ENCODE measurements around the gene NAT10.

The NAT10 gene

GRCh38 chr11:34111722-34112270, 6.4 kb downstream of the NAT10 start:
- no peak for FAIRE-seq

DNA sequence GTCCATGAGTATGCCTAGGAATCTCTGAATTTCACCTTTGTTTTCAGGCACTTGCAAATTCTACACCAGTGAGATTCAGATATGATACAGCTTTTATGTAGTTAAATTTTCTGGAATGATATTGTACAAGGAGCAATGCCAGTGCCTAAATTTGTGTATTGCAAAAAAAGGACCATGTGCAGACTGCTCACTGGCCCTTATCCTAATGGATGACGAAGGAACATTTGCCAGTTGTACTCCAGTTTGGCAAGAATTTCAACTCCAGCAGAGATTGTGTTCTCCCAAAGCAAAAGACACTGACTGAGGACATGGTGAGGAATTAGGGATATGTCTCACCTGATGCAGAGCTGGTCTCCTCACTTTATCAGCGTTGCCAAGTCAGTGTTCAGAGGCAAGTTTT, 8.6 kb downstream of the NAT10 start:
- no peak for FAIRE-seq

GRCh38 chr11:34114471-34114870, 9.0 kb downstream of the NAT10 start:
- no peak for FAIRE-seq

- FAIRE-seq, result no peak
Observed at GRCh38 chr11:34120651-34121050, 15.2 kb downstream of the NAT10 start.

- FAIRE-seq, result no peak
Observed at GRCh38 chr11:34124885-34125668, 19.6 kb downstream of the NAT10 start.

- no peak for FAIRE-seq
Observed at GRCh38 chr11:34126959-34127848, 21.8 kb downstream of the NAT10 start.

DNA sequence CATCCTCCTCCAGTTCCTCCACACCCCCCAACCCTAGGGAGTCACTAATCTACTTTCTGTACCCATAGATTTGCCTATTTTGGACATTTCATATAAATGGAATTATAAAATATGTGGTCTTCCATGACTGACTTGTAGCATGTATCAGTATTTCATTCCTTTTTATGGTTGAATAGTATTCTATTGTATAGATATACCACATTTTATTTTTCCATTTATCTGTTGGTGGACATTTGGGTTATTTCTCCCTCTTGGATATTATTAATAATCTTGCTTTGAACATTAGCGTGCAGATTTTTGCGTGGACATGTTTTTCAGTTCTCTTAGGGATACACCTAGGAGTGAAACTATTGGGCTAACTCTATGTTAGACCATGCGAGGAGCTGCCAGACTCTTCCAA, 23.4 kb downstream of the NAT10 start:
- no peak for FAIRE-seq

DNA sequence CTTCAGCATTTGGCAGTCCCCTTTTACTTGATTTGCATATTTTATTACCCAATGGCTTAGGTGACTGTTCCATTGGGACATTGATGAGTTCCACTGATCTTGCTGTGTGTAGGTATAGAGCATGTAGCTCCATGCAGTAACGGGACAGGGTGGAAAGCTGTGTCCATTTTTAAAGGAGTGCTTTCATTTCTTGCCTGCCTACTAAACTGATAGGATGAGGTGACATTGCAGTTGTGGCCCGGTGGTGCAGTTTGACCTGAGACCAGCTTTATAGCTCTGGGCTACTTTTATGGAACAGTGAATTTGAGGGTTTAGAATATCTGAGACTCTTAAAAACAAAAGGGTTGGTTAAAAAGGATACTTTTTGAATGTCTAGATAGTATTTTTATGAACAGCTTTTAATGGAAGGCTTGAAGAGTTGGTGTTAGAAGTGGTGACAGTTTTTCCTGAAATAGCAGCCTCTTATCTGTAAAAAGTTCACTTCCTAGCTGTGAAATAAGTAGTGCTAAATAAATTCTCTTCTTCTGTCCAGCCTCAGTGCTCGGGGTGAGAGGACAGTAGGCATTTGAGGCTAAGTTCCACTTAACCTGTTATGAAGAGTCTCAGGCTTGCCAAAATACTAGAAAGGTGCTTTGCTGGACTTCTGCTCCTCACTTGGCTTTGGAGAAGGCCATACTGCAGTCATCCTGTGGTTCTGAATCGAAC, 27.0 kb downstream of the NAT10 start:
- no peak for FAIRE-seq

DNA sequence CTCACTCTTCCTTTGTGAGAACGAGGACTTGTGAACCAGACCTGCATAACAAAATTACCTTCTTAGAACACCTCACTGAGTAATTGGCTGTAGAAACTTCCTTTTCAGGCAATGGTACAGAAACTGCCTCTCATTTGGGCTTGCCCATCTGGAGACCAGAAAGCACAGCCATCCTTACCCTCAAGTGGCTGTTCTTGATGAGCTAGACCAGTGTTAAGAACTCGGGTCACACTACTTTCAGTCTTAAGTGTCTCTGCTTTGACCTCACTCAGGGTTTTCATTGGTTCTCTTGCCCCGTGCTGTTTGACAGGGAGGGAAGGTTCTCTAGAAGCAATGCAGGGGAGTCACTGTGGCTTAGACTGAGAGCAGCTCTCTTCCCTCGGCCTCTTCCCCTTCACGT, 29.3 kb downstream of the NAT10 start:
- no peak for FAIRE-seq

DNA sequence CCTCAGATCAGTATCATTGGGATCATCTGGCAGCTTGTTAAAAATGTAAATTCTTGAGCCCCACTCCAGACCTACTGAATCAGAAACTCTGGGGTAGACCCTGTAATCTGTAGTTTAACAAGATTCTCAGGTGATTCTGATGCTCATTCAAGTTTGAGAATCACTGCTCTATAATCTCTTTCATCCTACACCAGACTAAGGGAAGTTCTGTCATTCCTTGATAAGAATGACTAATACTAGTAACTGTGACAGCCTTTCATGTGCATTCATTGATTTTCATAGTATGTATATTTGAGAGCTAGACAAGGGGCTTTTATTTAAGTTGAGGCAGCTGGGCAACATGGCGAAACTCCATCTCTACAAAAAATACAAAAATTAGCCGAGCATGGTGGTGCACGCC, 30.0 kb downstream of the NAT10 start:
- FAIRE-seq, result no peak

DNA sequence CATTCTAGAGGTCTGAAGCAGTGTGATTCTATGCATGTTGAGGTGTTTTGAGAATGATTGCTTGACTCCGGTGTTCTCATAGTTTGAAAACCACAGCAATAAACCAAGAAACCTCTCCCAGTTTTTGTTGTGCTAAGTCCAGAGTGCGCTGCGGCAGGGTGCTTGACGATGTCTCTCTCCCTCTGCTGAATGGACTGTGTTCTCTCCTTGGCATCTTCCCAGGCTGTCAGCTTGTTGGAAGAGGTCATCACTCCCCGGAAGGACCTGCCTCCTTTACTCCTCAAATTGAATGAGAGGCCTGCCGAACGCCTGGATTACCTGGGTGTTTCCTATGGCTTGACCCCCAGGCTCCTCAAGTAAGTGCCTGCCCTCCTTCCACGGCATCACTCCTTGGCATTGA, 31.0 kb downstream of the NAT10 start:
- no peak for FAIRE-seq

- no peak for FAIRE-seq
Observed at GRCh38 chr11:34139346-34139745, 33.9 kb downstream of the NAT10 start.

- no peak for FAIRE-seq
Observed at GRCh38 chr11:34140149-34140548, 34.7 kb downstream of the NAT10 start.

DNA sequence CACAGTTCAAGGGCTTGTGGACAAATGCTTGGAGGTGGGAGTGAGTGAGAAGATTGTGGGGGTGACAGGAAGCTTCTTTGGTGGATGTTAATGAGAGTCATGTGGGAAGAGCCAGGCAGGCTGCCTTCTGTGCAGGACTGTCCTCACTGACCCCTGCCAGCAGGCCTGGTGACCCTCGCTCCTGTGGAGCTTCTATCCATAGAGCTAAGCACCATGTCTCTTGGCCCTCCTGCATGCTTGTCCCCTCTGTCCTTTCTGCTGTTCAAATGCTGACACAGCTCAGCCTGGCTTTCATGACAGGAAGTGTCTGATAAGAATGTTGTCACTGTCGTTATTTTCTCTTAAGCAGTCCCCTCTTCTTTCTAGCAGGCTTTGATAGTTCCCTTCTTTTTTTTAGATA, 37.6 kb downstream of the NAT10 start:
- FAIRE-seq, result no peak

GRCh38 chr11:34145073-34145472, 39.6 kb downstream of the NAT10 start:
- FAIRE-seq, result no peak

DNA sequence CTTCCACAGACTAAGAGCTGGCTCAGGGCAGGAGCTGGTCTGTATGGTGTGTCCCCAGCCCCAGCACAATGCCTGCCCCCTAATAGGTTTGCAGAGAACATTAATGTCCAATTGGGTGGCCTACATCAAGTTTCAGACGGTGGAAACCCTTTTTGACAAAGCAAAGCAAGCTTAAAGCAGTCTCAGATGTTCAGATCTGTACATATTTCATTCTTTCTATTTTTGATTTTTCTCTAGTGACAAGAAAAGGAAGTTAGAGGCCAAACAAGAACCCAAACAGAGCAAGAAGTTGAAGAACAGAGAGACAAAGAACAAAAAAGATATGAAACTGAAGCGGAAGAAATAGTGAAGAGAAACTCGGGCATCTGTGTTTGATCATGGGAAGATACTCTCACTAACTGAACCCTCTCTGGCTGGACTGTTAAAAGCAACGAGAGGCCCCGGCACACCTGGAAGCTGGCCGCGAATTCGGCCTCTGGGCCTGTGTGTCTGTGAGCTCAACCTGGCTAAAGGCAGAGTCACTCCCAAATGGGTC, 40.5 kb downstream of the NAT10 start:
- no peak for FAIRE-seq

DNA sequence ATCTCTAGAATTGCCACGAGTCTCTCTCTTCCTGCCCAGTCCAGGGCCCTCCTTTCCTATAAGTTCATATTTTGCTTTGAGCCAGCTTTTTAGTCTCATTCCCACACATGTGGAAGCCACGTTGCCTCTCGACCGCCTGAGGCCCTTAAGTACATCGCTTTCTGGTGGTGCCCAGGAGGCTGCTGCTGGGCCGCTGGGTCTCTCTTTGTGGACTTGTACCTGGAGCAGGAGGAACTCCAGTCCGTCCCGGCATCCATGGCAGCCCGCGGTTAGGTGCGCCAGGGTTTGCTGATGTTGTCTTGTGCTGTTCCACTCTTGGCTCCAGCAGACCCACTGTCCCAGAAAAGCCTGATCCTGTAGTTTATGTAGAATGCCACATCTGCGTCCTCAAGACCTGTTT, 41.0 kb downstream of the NAT10 start:
- no peak for FAIRE-seq

- no peak for FAIRE-seq
Observed at GRCh38 chr11:34146866-34147265, 41.4 kb downstream of the NAT10 start.

- FAIRE-seq, result no peak
Observed at GRCh38 chr11:34147581-34147980, 42.2 kb downstream of the NAT10 start.

GRCh38 chr11:34148504-34149165, 43.2 kb downstream of the NAT10 start:
- no peak for FAIRE-seq

DNA sequence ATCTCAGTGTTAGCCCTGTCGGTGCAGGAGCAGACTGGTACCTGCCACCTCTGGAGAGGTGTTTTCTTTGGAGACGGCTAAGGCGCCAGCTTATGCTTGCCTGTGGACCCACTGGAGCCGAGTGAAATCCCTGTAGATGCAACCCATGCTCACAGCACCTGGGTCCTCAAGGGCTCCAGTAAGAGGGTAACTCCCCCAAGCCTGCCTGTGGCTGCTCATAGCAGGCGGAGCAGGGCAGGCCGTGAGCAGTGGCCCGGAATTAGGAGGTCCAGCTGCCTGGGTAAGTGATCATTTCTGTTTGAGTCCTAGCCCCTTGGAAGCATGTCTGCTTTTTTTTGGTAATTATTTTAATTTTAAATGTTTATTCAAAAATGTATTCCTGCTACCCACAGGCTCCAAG, 43.8 kb downstream of the NAT10 start:
- no peak for FAIRE-seq

DNA sequence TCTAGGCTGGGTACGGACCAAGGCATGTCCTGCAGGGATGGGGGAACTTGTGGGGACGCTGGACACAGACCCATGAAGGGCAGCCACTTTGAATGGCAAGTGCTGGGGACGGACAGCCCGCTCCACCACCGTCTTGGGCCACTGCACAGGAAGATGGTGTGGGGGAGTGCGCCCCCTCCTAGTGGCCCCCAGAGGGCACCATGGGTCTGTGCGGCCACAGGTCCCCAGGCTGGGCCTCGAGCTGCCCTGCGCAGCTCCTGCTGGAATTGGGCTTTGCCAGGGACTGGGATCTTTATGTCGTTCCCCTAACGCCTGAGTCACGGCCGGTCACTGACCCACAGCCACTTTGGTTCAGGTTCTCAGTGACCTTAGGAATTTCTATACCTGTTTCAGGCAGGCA, 44.4 kb downstream of the NAT10 start:
- no peak for FAIRE-seq
